Activated naive CD8-positive, alpha-beta T cell treated with anti-CD3 and anti-CD28 coated beads, Interleukin-2, amount 10 ng/mL, durations not matched to agents 7 days and 5 days (primary cell): ENCODE data around the gene RNF225. TPM values are rescaled to one million over a fixed set of nuclear protein-coding genes. Genes with fewer than 3 reads are reported as not detected.
A peak's percentile ranks its signal among the peaks of the same experiment; 100 is the strongest.
"Not testable (repeated sequence)": the region's sequence is repeated elsewhere in the genome, so short reads cannot be mapped to it uniquely, and the experiment has no call there.

Experiments
- ATAC-seq: fragments of 150-1000 bp; cut with Tn5 transposase; one replicate; pipeline ENCODE4 v1.10.0; 2021; ENCODE audit warnings: low read depth, moderate library complexity
- POLR2A ChIA-PET: fragments of 350-600 bp; sonication (Branson Sonifier 250); formaldehyde crosslinking; loops from one replicate; lab custom pipeline; 2021; ENCODE audit warnings: antibody characterized with exemption; lab: Charles Lee
- DNase-seq: peaks from one replicate; pipeline ENCODE4 v3.0.0; 2021
- H3K27ac Mint-ChIP-seq: one replicate; pipeline ENCODE4 v1.8.0; 2022; ENCODE audit warnings: mild to moderate bottlenecking, mixed read lengths
- H3K27me3 Mint-ChIP-seq: one replicate; pipeline ENCODE4 v1.8.0; 2022; ENCODE audit warnings: mild to moderate bottlenecking, moderate library complexity, mixed read lengths
- H3K36me3 Mint-ChIP-seq: one replicate; pipeline ENCODE4 v1.8.0; 2021; ENCODE audit warnings: mild to moderate bottlenecking, mixed read lengths
- H3K4me1 Mint-ChIP-seq: one replicate; pipeline ENCODE4 v1.8.0; 2021; ENCODE audit warnings: mixed read lengths
- H3K4me3 Mint-ChIP-seq: one replicate; pipeline ENCODE4 v1.8.0; 2022; ENCODE audit warnings: mild to moderate bottlenecking, moderate library complexity, mixed read lengths
- H3K9me3 Mint-ChIP-seq: one replicate; pipeline ENCODE4 v1.8.0; 2021; ENCODE audit warnings: mixed read lengths
- total RNA-seq, 2 experiments: library from RNA; stranded (reverse); gene quantifications; one replicate each; pipeline ENCODE4 v1.2.3, GENCODE V29; 2021

The RNF225 gene
- total RNA-seq, result under 1 TPM; 0.83 to 0.94 TPM

DNA sequence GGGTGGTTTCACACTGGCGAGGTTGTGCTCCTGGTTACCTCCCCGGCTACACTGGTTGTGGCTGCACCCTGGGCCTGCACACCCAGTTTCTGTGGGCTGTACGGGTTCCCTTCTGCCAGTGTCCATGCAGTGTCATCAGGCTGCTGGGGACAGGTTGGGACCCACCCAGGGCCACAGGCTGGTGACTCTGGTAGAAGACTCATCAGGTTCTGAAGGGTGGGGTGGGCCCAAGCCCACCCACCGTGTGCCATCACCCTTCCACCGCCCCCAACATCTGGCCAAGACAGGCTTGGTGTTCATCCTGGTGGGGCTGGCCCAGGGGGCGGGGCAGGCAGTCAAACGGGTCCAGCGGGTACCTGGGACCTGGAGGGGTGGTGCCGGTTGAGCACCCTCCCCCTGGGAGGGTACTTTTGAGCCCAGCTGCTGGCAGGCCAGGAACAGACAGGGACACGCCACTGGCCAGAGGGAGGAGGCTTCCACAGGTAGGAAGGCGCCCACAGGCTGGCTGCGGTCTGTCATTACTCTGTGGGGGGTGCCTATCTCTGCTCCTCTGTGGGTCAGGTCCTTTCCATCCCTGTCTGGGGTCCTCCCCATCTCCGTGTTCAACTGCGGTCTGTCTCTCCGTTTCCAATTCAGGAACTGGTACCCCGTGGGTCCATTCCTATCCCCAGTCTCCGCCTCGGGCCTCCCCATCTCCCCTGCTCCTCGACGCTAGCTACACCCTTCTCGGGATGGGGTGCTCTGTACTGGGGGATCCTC lies at the start of gene RNF225:
Gene RNF225, plus strand, starts transcription at position 437 of the 759 bp plus-strand sequence. CDS start 434 bp downstream, outside the sequence.
- Mint-ChIP-seq H3K36me3 (peaks cover 26% of the 10 kb centered on the region), H3K9me3 (no peaks in the 10 kb centered on the region), H3K4me1 (peaks cover 17% of the 10 kb centered on the region), H3K4me3 (no peak within 1 kb of the TSS), H3K27me3 (peaks cover 9% of the 10 kb centered on the region), H3K27ac (no peak within 1 kb of the TSS)
- ATAC-seq (no peak), DNase-seq (no peak)
- POLR2A ChIA-PET, result interaction anchor here (0.6 to 1.0 kb wide), 3 partner anchors 8 to 81 kb away, joined by 3 to 7 read pairs (median 3); partner anchors contain the start of genes RPS5, ZNF446 and ZNF497

DNA sequence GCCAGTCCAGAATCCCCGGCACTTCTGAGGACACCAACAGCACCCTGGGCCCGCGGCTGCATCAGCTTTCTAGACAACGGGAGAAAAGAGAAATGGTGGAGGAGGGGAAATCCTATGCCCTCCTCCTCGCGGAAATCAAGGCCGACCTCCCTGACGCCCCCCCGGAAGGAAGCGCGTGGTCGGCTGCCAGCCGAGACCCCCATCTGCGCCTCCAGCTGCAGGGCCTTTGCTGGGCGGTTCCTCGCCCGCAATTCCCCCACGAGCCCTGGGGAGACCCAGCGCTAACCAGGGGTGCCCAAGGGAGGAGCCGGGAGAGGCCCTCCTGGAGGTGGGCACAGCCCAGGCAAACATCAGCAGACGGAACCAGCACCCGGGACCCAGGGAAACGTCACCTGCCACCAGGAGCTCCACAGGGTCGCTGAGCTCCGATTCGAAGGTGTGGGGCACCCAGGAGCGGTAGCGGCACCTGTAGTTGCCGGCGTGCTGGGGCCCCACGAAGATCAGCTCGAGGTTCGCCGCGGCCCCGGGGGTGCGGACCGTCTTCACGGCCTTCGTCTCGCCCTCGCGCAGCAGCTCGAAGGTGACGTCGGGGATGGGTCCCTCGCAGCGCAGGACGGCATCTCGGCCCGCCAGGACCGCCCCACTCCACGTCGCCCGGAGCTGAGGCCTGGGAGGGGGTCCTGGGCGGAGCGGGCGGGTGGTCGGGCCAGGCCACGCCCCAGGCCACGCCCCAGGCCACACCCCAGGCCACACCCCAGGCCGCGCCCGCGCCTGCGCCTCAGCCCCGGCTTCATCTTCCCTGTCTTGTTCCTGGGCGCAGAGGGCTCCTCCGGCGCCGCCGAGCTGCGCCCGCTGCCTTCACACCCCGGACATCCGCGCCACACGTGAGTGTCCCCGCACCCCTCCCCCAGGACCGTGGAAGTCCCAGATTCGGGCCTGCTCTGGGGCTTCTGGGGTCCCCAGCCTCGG lies 48.2 kb upstream of the RNF225 start:
- H3K4me3 Mint-ChIP-seq, result peak overlapping the region; percentile 98
- DNase-seq, result peak; percentile 83
- H3K36me3 Mint-ChIP-seq, result peaks cover 20% of the 10 kb centered on the region
- H3K27ac Mint-ChIP-seq, result peak overlapping the region; percentile 92
- no peaks in the 10 kb centered on the region for H3K27me3 Mint-ChIP-seq
- peaks cover 22% of the 10 kb centered on the region for H3K4me1 Mint-ChIP-seq
- peak; percentile 87 for ATAC-seq
- POLR2A ChIA-PET, result interaction anchor here (0.6 to 4.5 kb wide), 15 partner anchors 9 to 173 kb away, joined by 3 to 50 read pairs (median 5); partner anchors contain the start of genes RPS5, ZNF446, ZNF497 and ZNF837
- H3K9me3 Mint-ChIP-seq, result no peaks in the 10 kb centered on the region

DNA sequence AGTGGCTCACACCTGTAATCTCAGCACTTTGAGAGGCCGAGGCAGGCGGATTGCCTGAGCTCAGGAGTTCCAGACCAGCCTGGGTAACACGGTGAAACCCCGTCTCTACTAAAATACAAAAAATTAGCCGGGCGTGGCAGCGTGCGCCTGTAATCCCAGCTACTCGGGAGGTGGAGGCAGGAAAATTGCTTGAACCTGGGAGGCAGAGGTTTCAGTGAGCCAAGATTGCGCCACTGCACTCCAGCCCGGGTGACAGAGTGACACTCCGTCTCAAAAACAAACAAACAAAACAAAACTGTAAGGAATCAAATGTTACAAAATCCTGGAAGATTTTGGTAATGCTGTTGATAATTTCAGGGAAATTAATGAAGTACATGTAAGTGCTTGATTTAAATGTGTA lies 47.4 kb upstream of the RNF225 start:
- Mint-ChIP-seq H3K4me1 (peaks cover 22% of the 10 kb centered on the region), H3K27ac (peak overlapping the region; percentile 92), H3K4me3 (peak overlapping the region; percentile 98), H3K36me3 (peaks cover 18% of the 10 kb centered on the region)
- peak; percentile 2 for ATAC-seq
- H3K9me3 Mint-ChIP-seq, H3K27me3 Mint-ChIP-seq, DNase-seq: not testable (repeated sequence)
- POLR2A ChIA-PET, result interaction anchor here (1.1 to 4.5 kb wide), 9 partner anchors 8 to 1156 kb away, joined by 3 to 50 read pairs (median 5); partner anchors contain the start of genes ZNF446, ZNF497 and ZSCAN22

DNA sequence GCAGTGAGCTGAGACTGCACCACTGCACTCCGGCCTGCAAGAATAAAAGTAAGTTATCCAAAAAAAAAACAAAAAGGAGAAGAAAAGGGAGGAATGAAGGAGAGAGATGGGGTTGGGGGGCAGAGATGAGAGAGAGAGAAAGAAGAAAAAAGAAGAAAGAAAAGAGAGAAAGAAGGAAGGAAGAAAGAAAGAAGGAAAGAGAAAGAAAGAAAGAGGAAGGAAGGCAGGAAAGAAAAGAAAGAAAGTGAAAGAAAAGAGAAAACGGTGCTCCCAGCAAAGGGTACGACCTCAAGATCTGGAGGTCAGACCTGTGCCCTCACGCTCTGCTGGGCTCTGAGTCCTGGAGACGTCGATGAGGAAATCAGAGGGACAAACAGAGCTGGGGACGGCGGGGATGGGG lies 45.9 kb upstream of the RNF225 start:
- Mint-ChIP-seq H3K4me3 (peak overlapping the region; percentile 63), H3K27me3 (no peaks in the 10 kb centered on the region), H3K9me3 (no peaks in the 10 kb centered on the region), H3K27ac (peak overlapping the region; percentile 66), H3K4me1 (peaks cover 24% of the 10 kb centered on the region), H3K36me3 (peaks cover 13% of the 10 kb centered on the region)
- ATAC-seq (no peak), DNase-seq (no peak)
- POLR2A ChIA-PET, result interaction anchor here (0.7 to 4.5 kb wide), 2 partner anchors 14 to 119 kb away, joined by 3 to 50 read pairs; partner anchors contain the start of gene ZNF497

DNA sequence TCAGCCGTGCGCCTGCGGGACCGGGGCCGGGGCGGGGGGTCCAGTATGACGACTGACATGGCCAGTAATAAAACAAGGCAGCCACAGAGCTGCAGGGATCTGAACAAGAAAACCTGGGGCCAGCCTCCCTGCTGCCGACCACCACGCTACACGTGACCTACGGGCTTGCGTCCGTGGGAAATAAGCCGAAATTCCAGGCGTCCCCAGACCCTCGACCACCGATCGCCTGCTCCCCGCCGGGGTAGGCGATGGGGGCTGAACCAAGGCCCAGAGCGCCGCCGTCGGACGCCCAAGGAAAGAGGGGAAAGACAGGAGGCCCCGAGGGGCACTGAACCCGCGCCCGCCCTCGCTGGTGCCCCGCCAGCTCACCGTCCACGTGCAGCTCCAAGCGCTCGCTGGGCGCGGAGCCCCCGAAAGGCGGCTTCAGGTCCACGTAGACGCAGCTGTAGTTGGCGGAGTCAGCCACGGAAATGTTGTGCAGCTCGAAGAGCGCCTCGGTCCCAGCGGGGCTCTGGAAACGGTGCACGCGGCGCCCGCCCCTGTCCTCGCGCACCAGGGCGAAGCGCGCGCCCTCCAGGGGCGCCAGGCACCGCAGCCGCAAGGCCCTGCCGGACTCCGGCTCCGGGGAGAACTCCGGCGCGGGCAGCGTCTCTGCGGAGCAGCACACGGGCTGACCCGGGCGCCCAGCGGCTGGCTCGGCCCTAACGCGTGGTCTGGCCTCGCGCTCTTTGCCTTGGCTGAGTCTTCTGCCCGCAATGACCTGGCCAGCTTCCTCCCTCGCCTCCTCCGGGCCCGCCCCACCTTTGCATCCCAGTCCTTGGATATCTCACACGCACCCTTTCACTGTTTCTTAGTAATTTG lies 45.2 kb upstream of the RNF225 start:
- Mint-ChIP-seq H3K9me3 (no peaks in the 10 kb centered on the region), H3K27ac (no peak overlapping the region), H3K4me3 (peak overlapping the region; percentile 63), H3K4me1 (peaks cover 28% of the 10 kb centered on the region), H3K36me3 (peaks cover 16% of the 10 kb centered on the region), H3K27me3 (no peaks in the 10 kb centered on the region)
- POLR2A ChIA-PET, result interaction anchor here (4.5 kb wide), 1 partner anchor 13 kb away, joined by 50 read pairs; the partner anchor contains the start of gene ZNF497
- DNase-seq (no peak), ATAC-seq (no peak)

DNA sequence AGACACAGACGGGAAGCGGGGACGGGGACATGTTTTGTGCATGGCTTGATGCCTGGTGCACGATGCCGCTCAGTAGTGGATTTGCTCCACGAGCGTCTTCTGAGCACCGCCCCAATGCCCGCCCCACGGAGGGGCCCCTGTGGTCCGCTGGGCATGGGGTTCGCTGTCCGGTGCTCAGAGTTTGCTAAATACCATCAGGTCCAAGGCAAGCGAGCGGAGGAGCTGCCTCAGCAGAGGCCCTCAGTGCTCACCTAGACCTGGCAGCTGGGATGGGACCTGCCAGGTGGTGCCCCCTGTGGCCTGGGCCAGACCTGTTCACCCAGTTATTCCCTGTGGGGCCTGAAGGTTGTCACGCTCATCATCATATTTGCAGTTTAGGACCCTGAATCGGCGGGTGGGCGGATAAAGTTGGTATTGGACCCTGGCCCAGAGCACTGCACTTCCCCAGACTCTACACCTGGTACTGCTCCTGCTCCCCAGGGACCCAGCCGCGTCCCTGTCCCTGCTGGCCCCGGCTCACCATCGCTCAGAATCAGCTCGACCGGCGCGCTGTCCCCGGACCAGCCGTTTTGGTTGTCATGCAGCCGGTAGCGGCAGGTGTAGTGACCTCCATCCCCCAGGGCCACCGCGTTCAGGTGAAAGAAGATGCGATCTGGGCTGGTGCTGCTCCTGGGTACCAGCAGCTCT lies 44.4 kb upstream of the RNF225 start:
- Mint-ChIP-seq H3K36me3 (peaks cover 18% of the 10 kb centered on the region), H3K9me3 (no peaks in the 10 kb centered on the region), H3K4me1 (peaks cover 28% of the 10 kb centered on the region), H3K4me3 (peak overlapping the region; percentile 22), H3K27ac (no peak overlapping the region), H3K27me3 (no peaks in the 10 kb centered on the region)
- POLR2A ChIA-PET, result interaction anchor here (2.3 kb wide), 1 partner anchor 11 kb away, joined by 9 read pairs; the partner anchor contains the start of gene ZNF497
- no peak for ATAC-seq
- DNase-seq, result no peak

DNA sequence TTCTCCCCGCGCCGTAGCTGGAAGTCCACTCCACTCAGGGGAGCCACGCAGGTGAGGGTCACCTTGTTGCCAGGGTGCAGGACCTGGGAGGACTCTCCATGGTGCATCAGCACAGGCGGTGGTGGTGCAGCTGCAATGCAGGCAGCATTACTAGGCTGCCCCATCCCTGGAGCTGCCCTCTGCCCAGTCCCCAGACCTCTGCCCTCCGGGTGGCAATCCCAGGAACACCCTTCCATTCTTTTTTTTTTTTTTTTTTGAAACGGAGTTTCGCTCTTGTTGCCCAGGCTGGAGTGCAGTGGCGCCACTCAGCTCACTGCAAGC lies 43.9 kb upstream of the RNF225 start:
- ATAC-seq, result no peak
- POLR2A ChIA-PET, result interaction anchor here (0.6 to 2.3 kb wide), 3 partner anchors 11 to 461 kb away, joined by 3 to 9 read pairs (median 4); partner anchors contain the start of gene ZNF497
- H3K27ac Mint-ChIP-seq, result no peak overlapping the region
- H3K4me1 Mint-ChIP-seq, result peaks cover 28% of the 10 kb centered on the region
- DNase-seq, result no peak
- H3K4me3 Mint-ChIP-seq, result no peak overlapping the region
- H3K27me3 Mint-ChIP-seq, result no peaks in the 10 kb centered on the region
- no peaks in the 10 kb centered on the region for H3K9me3 Mint-ChIP-seq
- peaks cover 18% of the 10 kb centered on the region for H3K36me3 Mint-ChIP-seq

DNA sequence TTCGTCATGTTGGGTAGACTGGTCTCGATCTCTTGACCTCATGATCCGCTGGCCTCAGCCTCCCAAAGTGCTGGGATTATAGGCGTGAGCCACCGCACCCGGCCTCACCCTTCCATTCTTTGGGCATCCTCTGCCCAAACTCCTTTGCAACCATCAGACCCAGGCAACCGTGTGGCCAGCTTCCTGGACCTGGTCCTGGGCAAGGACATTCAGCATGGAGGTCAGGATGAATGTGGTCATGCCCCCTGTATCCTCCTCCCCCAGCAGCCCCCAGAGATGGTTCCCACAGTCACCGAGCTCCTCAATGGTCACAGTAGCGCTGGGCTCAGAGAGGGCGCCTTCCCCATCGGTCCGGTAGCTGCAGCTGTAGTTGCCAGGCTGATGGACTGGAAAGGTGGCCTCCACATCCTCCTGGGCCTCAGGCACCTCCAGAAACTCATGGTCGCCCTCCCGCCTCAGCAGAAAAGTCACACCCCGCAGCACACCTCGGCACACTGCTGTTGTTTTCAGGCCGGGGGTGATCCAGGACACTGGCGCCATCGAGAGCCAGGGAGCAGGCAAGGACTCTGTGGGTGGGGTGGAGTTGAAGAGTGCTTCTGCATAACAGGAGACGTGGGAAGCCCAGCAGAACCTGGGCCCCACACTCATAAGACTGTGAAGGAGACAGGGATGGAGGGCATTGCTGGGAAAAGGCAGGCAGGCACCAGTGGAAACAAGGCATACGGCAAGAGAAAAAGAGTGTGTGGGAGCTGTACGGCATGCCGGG lies 43.3 kb upstream of the RNF225 start:
- peak overlapping the region; percentile 39 for H3K27ac Mint-ChIP-seq
- no peaks in the 10 kb centered on the region for H3K9me3 Mint-ChIP-seq
- ATAC-seq, result no peak
- DNase-seq, result no peak
- peaks cover 25% of the 10 kb centered on the region for H3K4me1 Mint-ChIP-seq
- H3K4me3 Mint-ChIP-seq, result no peak overlapping the region
- peaks cover 18% of the 10 kb centered on the region for H3K36me3 Mint-ChIP-seq
- POLR2A ChIA-PET, result interaction anchor here (0.6 to 2.3 kb wide), 3 partner anchors 10 to 461 kb away, joined by 3 to 9 read pairs (median 4); partner anchors contain the start of gene ZNF497
- H3K27me3 Mint-ChIP-seq, result no peaks in the 10 kb centered on the region

DNA sequence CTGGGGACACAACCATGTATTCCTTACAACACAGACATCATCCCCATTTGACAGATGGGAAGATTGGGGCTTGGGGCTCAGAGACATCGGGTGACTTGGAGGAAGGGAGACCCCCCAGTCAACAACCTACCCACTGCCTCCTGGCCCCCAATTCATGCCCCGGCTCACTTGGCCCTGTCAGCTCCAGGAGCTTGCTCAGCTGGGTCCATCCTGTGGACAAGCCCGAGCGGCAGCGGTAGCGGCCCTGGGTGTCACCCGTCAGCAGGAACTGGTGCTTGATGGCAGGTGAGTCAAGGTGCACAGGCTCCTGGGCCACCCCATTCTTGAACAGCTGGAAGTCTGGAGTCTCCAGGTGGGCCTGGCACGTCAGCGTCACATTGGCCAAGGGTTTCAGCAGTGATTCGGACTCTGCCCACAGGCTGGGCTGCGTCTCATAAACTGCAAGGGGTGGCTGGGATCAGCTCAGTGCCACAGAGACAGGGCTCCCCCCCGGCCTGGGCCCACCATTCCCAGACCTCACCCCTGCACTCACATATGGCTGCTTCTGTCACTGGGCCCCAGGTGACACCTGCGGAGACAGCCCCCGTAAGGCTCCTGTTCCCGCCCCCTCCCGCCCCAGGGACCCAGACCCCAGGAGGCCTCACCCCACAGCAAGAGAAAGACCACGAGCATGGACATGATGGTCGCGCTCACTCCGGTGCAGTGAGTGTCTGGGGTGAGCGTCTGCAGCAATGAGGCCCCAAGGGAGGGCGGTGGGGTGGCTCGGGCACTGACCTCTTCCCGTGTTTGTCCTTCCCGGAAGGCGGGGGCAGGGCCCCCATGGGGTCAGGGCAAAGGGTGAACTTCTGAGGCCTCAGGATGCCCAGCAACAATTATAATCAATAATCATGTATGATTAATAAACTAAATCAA lies 42.4 kb upstream of the RNF225 start, which contains the start of gene A1BG:
Gene A1BG, minus strand, starts transcription at position 733 of the 912 bp plus-strand sequence. Its CDS starts 55 bp downstream, at position 678.
- no peak for ATAC-seq
- peaks cover 24% of the 10 kb centered on the region for H3K4me1 Mint-ChIP-seq
- H3K4me3 Mint-ChIP-seq, result no peak within 1 kb of the TSS
- no peaks in the 10 kb centered on the region for H3K27me3 Mint-ChIP-seq
- no peak within 1 kb of the TSS for H3K27ac Mint-ChIP-seq
- peaks cover 18% of the 10 kb centered on the region for H3K36me3 Mint-ChIP-seq
- DNase-seq, result no peak
- no peaks in the 10 kb centered on the region for H3K9me3 Mint-ChIP-seq
- POLR2A ChIA-PET, result interaction anchor here (2.3 kb wide), 1 partner anchor 9 kb away, joined by 9 read pairs; the partner anchor contains the start of gene ZNF497

DNA sequence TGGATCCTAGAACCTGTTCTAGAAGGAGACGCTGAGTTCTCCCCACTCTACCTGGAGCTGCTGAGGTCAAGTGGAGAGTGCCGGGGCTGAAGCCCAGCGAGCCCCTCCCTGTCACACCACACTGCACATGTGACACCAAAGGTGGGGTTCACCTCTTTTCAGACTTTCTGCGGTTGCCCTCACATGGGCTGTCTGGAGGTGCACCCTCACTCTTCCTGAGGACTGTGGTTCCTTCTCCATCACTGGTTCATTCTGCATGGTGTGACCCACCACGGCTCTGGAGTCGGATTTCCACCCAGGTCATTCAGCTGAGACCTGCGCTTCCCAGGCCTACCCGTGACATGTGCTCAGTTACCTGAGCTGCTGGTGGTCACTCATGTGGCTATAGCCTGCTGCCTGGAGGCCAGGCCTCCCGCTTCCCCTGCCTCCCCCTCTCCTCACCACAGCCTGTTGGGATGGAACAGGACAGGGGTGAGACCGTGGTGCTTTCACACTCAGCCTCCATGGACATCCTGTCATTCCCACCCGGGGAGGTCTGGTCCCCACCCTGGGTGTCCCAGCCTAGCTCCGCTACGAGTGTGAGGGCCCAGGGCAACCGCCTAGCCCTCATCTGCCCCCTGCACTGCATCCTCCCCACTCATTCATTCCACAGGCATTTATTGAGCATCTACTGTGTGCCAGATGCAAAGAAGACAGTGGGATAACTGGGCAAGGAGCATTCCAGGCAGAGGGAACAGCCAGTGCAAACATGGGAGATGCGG lies 41.6 kb upstream of the RNF225 start:
- ATAC-seq (no peak), DNase-seq (no peak)
- H3K4me3 Mint-ChIP-seq, result no peak overlapping the region
- POLR2A ChIA-PET, result no interaction called here
- no peaks in the 10 kb centered on the region for H3K27me3 Mint-ChIP-seq
- peaks cover 15% of the 10 kb centered on the region for H3K36me3 Mint-ChIP-seq
- H3K9me3 Mint-ChIP-seq, result no peaks in the 10 kb centered on the region
- H3K4me1 Mint-ChIP-seq, result peaks cover 19% of the 10 kb centered on the region
- H3K27ac Mint-ChIP-seq, result no peak overlapping the region
